A673 (cell line): ENCODE measurements around the gene SLC25A21. TPM values are rescaled to one million over a fixed set of nuclear protein-coding genes. Genes with fewer than 3 reads are reported as not detected.

Experiments
- BruUV-seq: library from RNA; stranded (reverse); fragments of 400-500 nt; replicated peaks from 2 replicates; lab custom pipeline; 2021; lab: Mats Ljungman, UMichigan
- CTCF ChIA-PET: fragments of 300-600 bp; sonication (Branson Sonifier 250); formaldehyde crosslinking; loops from one replicate; lab custom pipeline; 2022; ENCODE audit warnings: antibody characterized with exemption; lab: Charles Lee
- POLR2A ChIA-PET: fragments of 300-600 bp; sonication (Branson Sonifier 250); formaldehyde crosslinking; loops from one replicate; lab custom pipeline; 2022; ENCODE audit warnings: antibody characterized with exemption; ENCODE audit not compliant: low non-redundant PET; lab: Charles Lee
- DNase-seq: peaks from one replicate; pipeline ENCODE4 v3.0.0-alpha.2; 2015; ENCODE audit warnings: low spot score
- H3K27ac ChIP-seq: fragments of 200-600 bp; sonication (generic); 2 replicates; pipeline ENCODE4 v1.5.1; 2016; ENCODE audit warnings: mixed run types, low read depth, mild to moderate bottlenecking, mixed read lengths, antibody characterized with exemption, low read length; ENCODE audit not compliant: poor library complexity, severe bottlenecking
- H3K27me3 ChIP-seq: fragments of 200-600 bp; sonication (generic); replicated peaks from 2 replicates; pipeline ENCODE4 v1.6.1; 2017; ENCODE audit warnings: mixed run types, low read depth, mild to moderate bottlenecking, mixed read lengths, antibody characterized with exemption, low read length; ENCODE audit not compliant: insufficient read depth, poor library complexity
- H3K36me3 ChIP-seq: fragments of 200-600 bp; sonication (generic); 2 replicates; pipeline ENCODE4 v1.6.1; 2016; ENCODE audit warnings: mixed run types, mild to moderate bottlenecking, mixed read lengths, antibody characterized with exemption, low read length; ENCODE audit not compliant: insufficient read depth, poor library complexity, severe bottlenecking
- H3K4me1 ChIP-seq: fragments of 200-600 bp; sonication (generic); 2 replicates; pipeline ENCODE4 v1.6.1; 2017; ENCODE audit warnings: mixed run types, mild to moderate bottlenecking, mixed read lengths, antibody characterized with exemption, low read length; ENCODE audit not compliant: insufficient read depth, poor library complexity, severe bottlenecking
- H3K4me3 ChIP-seq: fragments of 200-600 bp; sonication (generic); 2 replicates; pipeline ENCODE4 v1.5.1; 2016; ENCODE audit warnings: low read depth, mixed run types, mild to moderate bottlenecking, mixed read lengths, low read length; ENCODE audit not compliant: poor library complexity, severe bottlenecking
- H3K9me3 ChIP-seq: fragments of 200-600 bp; sonication (generic); 2 replicates; pipeline ENCODE4 v1.6.1; 2016; ENCODE audit warnings: mixed run types, low read depth, mild to moderate bottlenecking, mixed read lengths, antibody characterized with exemption, low read length; ENCODE audit not compliant: poor library complexity, severe bottlenecking
- EZH2 ChIP-seq: fragments of 200-600 bp; sonication (generic); IDR thresholded peaks from 2 replicates; pipeline ENCODE4 v1.6.1; 2017; ENCODE audit warnings: borderline replicate concordance, low read depth, mild to moderate bottlenecking, mixed read lengths, antibody characterized with exemption, low read length; ENCODE audit not compliant: poor library complexity, severe bottlenecking
- intact Hi-C: fragments of 100-400 bp; cut with micrococcal nuclease; formaldehyde crosslinking; loops from one replicate; pipeline ENCODE4 v1.10.0; 2022; ENCODE audit not compliant: unreplicated experiment
- total RNA-seq: library from RNA; stranded (reverse); gene quantifications from 2 replicates; pipeline ENCODE4 v1.2.3, GENCODE V29; 2021
- TF ChIP-seq, protein P1 (sequence below): fragments of 300-800, 200-600 bp; sonication (generic); conservative IDR thresholded peaks from 2 replicates; pipeline ENCODE4 v1.5.1; 2017; ENCODE audit warnings: low read depth, mild to moderate bottlenecking, antibody characterized with exemption, low read length, moderate library complexity, mixed read lengths

Gene SLC25A21
- total RNA-seq, 1 experiment from 2014 or later = 4.7 TPM

DNA sequence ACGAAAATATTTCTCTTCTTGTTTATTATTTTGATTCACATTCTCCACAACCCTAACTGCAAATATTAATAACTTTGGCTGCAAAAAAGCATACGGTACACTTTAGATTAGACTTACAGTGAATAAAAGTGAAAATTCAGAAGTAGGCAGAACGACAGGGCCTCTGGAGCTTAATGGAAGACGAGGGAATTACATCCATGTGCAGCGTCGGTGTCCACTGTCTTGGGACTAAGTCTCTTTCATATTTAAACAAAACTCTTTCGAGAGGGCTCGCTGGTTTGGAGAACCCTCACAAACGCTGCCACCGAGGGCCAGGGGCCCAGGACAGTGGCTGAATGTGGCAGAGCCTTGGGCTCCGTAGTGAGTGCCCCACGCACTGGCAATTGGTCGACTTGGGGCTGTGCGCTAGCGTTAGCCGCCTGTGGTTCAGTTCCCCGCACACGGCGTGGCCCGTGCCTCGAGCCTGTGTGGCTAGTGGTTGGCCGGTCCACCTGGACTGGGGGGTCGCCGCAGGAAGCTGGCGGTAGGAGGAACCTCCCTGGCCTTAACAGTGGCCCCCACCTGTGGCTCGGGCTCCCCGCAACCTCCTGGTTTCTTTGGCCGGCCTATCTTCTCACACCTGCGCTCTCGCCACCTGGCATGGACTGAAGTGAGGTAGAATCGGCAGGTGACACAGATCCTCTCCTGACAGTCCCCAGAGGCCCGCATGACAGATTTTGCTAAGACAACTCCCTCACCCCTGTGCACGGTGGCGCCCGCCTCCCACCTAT lies 511.5 kb downstream of the SLC25A21 start:
- CTCF ChIA-PET = interaction anchor here (0.6 kb wide), 1 partner anchor 490 kb away, joined by 3 read pairs; no protein-coding TSS in a partner anchor
- BruUV-seq = no TSS peak

DNA sequence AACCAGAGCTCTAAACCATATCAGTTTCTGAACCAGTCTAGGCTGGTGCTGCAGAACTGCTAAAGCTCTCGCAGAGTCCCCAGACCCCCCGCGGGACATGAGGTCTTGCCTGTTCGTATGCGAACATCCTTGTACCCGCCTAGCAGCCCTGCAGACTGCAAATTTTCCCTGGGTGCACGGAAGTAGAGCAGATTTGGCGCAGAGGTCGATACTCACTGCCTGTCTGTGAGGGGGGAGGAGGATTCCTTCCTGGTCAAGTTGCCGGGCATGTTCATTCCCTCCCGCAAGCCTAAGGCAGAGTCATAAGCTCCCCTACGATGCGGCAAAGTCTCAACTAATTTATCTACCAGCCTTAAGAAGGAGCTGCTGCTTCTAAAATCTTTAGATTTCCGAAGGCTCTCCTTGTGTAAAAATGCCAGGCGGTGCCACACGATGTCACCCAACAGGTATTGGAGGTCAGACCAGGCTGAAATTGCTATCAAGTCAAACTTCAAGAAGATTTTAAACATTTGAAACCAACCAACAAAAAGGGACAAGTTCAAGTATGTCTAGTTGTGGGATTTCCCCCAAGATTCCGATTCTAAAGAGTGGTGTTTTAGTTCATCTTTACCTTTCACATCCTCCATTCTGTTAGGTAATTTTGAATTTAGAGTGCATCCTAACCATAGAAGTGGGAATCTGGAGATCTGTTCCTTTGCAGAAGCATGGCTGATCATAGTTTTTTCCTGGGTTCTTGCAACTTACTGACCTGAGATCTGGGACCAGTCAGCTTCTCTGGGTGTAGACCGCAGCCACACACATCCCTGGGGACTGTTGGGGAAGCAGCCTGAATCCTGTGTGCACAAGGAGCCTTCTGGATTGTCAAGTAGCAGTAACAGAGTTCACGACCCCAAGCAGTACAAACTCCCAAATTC lies 512.3 kb downstream of the SLC25A21 start:
- no TSS peak for BruUV-seq
- no peak overlapping the region for H3K4me3 ChIP-seq
- no peak for DNase-seq
- ChIA-PET CTCF (no interaction called here), POLR2A (no interaction called here)
- TF ChIP-seq, protein P1, sequence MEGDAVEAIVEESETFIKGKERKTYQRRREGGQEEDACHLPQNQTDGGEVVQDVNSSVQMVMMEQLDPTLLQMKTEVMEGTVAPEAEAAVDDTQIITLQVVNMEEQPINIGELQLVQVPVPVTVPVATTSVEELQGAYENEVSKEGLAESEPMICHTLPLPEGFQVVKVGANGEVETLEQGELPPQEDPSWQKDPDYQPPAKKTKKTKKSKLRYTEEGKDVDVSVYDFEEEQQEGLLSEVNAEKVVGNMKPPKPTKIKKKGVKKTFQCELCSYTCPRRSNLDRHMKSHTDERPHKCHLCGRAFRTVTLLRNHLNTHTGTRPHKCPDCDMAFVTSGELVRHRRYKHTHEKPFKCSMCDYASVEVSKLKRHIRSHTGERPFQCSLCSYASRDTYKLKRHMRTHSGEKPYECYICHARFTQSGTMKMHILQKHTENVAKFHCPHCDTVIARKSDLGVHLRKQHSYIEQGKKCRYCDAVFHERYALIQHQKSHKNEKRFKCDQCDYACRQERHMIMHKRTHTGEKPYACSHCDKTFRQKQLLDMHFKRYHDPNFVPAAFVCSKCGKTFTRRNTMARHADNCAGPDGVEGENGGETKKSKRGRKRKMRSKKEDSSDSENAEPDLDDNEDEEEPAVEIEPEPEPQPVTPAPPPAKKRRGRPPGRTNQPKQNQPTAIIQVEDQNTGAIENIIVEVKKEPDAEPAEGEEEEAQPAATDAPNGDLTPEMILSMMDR = no peak
- TF ChIP-seq EZH2 = no peak
- intact Hi-C loops = loop anchor here (5.0 kb wide), 1 partner anchor 87 kb away; no protein-coding TSS in a partner anchor
- no peaks in the 10 kb centered on the region for H3K27me3 ChIP-seq
- H3K27ac ChIP-seq = no peak overlapping the region
- peaks cover 10% of the 10 kb centered on the region for H3K4me1 ChIP-seq
- peaks cover 1% of the 10 kb centered on the region for H3K36me3 ChIP-seq
- no peaks in the 10 kb centered on the region for H3K9me3 ChIP-seq

More for the DNA sequence above, 511.5 kb downstream of the SLC25A21 start:
- TF ChIP-seq EZH2 = no peak
- TF ChIP-seq, protein P1 = no peak
- DNase-seq = no peak
- Histone ChIP-seq H3K36me3 (peaks cover 10% of the 10 kb centered on the region), H3K9me3 (no peaks in the 10 kb centered on the region), H3K4me1 (peaks cover 18% of the 10 kb centered on the region), H3K27ac (no peak overlapping the region), H3K27me3 (no peaks in the 10 kb centered on the region), H3K4me3 (peak overlapping the region; percentile 63)
- intact Hi-C loops = no loop called here
- POLR2A ChIA-PET = interaction anchor here (0.6 kb wide), 1 partner anchor 418 kb away, joined by 4 read pairs; no protein-coding TSS in a partner anchor

- ChIA-PET POLR2A (no interaction called here), CTCF (no interaction called here)
- Histone ChIP-seq H3K27me3 (no peaks in the 10 kb centered on the region), H3K36me3 (no peaks in the 10 kb centered on the region), H3K27ac (no peak overlapping the region), H3K9me3 (no peaks in the 10 kb centered on the region), H3K4me3 (no peak overlapping the region), H3K4me1 (peaks cover 2% of the 10 kb centered on the region)
- no TSS peak for BruUV-seq
- DNase-seq = no peak
- intact Hi-C loops = loop anchor here (5.0 kb wide), 1 partner anchor 88 kb away; no protein-coding TSS in a partner anchor
- TF ChIP-seq, protein P1 = no peak
- no peak for TF ChIP-seq EZH2
Observed at GRCh38 chr14:36659010-36659821, 513.2 kb downstream of the SLC25A21 start.
